Left ventricle myocardium superior (tissue), 1 donor: Measurements from ENCODE around the gene RINT1. TPM values are rescaled to one million over a fixed set of nuclear protein-coding genes. Genes with fewer than 3 reads are reported as not detected.
A peak's percentile ranks its signal among the peaks of the same experiment; 100 is the strongest.
"Not testable (repeated sequence)": the region's sequence is repeated elsewhere in the genome, so short reads cannot be mapped to it uniquely, and the experiment has no call there.

Experiments used
- ATAC-seq: fragments of 200-7000 bp; cut with Tn5 transposase; one replicate; pipeline ENCODE4 v1.9.1; 2020; ENCODE audit warnings: mild to moderate bottlenecking, moderate library complexity
- DNase-seq: peaks from one replicate; pipeline ENCODE4 v3.0.0-alpha.2; 2020
- intact Hi-C: fragments of 100-400 bp; cut with micrococcal nuclease; formaldehyde crosslinking; loops from one replicate; pipeline ENCODE4 v1.11.0; 2022
- total RNA-seq: library from RNA; stranded (reverse); fragmentation: NEBNext Ultra II Directional; extraction: Animal tissue kit (Norgen Biotek cat#: 25700); gene quantifications from one replicate; pipeline ENCODE4 v1.2.1, GENCODE V29; 2021
- donor health status: DM: no; HTN: yes; CAD: no; lungs with severe emphysema.

Gene RINT1
- total RNA-seq, 1 donor from 2014 or later: 14.5 TPM

DNA sequence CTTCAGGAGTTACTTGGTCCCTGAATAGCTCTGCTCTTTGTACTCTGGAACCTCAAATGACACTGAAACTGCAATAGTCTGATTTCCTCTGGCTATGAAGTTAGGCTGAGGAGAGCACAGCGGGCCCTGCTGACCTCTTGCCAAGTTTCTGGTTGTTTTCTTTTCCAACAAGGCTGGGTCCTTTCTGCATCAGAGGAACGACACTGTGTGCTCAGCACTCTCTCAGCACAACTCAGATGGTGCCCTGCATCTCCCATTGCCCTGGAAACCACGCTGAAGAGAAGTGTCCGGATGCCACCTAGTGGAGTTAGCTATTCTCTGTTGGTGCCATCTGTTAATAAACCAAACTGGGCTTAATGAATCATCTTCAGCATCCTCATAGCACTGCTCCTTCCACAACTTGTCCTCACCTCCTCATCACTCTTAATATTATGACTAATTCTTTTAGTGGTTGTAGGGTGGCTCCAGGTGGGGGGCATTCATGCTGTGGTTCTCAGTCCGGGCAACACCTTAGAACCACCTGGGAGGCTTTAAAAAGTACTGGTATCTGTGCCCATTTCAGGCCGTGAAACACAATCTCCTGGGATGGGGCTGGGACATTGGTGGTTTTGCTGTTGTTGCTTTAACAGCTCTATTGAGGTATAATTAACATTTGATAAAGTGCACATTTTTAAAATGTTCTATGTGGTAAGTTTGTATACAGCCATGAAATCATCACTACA is 57.5 kb downstream of the RINT1 start:
- DNase-seq (no peak), ATAC-seq (peak; percentile 79)
- intact Hi-C loops: no loop called here

DNA sequence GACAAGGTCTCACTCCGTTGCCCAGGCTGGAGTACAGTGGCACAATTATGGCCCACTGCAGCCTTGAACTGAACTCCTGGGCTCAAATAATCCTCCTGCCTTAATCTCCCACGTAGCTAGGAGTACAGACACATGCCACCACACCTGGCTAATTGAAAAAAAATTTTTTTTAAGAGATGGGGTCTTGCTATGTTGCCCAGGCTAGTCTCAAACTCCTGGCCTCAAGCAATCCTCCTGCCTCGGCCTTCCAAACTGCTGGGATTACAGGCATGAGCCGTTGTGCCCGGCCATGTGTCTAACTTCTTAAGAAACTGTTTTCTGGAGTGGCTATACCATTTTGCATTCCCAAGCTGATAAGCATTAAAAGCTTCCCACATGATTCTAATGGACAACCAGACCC is 58.8 kb downstream of the RINT1 start:
- DNase-seq (no peak), ATAC-seq (no peak)
- intact Hi-C loops: no loop called here

DNA sequence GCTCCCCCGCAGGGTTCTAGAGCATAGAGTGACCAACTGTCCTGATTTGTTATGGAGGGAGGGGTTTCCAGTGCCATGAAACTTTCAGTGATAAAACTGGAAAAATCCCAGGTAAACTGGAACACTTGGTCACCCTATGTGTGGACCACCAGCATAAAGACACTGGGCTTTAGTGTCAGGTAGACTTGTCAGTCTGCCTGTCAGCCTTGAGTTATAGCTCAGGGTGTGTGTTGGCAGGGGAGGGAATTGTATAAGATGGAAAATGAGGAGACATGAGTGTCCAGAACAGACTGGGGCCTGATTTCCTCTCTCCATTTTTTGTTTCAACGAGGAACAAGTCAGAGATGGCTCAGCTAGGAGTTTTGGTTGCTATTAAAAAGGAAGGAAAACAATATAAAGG is 59.5 kb downstream of the RINT1 start:
- DNase-seq (no peak), ATAC-seq (no peak)
- intact Hi-C loops: no loop called here

DNA sequence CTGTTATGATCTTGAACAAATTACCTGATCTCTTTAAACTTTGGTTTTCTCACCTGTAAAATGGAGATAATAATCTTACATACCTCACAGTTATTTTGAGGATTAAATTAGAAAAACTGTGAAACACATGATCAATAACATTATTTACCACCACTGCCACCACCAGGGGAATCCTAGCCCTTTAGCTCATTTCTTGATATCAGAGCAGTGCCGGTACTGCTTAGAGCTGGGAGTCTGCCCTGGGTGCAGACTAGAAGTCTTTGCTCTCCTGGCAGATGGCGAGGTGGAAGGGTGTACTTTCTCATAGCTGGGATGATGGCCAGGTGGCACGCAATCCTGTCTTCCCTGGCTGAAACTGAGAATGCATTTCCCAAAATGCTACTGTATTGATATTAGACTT is 62.0 kb downstream of the RINT1 start:
- intact Hi-C loops: no loop called here
- DNase-seq (no peak), ATAC-seq (peak; percentile 71)

DNA sequence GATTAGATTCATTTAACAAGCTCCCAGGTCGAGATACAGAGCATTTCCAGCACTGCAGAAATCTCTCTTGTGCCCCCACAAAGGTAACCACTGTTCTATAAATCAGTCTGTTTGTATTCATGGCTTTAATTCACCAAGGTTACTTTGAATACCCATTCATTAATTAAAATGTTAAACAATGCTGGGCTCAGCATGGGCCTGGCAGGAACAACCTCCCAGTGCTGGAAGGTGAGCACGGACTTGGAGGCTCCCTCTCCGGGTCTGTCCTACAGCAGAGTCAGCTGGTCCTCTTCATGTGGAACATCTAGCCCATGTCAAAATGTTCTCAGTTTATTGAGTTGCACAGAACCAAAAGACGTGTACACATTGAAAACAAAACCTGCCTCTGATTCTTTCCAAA is 64.9 kb downstream of the RINT1 start:
- ATAC-seq (no peak), DNase-seq (no peak)
- intact Hi-C loops: no loop called here

DNA sequence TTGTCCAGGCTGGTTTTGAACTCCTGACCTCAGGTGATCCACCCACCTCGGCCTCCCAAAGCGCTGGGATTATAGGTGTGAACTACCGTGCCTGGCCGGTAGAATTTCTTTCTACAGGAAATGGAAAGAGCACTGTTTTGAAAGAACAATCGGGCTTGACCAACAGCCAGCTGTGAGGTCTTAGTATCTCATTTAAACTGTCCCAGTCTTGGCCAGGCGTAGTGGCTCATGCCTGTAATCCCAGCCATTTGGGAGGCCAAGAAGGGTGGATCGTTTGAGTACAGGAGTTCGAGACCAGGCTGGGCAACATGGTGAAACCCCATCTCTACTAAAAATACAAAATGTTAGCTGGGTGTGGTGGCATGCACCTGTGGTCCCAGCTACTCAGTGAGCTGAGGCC is 67.1 kb downstream of the RINT1 start:
- ATAC-seq, DNase-seq, intact Hi-C loops: not testable (repeated sequence)

DNA sequence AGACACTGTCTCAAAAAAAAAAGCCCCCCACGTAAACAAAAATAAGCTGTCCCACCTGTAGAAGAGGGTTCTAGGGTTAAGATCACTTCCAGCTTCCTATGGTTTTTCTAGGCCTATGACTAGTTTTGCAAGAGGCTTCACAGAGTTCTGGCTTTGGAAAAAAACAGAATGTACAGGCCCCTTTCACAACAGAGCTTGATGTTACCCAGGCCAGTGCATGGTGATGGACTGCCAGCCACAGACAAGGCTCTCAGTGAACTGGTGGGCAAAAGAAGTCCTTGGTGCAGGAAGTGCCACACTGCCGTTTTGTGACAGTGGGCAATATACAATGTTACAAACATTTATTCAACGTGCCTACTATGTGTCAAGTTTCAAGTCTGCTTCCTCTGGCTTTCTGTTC is 67.5 kb downstream of the RINT1 start:
- DNase-seq (no peak), ATAC-seq (no peak)
- intact Hi-C loops: no loop called here

DNA sequence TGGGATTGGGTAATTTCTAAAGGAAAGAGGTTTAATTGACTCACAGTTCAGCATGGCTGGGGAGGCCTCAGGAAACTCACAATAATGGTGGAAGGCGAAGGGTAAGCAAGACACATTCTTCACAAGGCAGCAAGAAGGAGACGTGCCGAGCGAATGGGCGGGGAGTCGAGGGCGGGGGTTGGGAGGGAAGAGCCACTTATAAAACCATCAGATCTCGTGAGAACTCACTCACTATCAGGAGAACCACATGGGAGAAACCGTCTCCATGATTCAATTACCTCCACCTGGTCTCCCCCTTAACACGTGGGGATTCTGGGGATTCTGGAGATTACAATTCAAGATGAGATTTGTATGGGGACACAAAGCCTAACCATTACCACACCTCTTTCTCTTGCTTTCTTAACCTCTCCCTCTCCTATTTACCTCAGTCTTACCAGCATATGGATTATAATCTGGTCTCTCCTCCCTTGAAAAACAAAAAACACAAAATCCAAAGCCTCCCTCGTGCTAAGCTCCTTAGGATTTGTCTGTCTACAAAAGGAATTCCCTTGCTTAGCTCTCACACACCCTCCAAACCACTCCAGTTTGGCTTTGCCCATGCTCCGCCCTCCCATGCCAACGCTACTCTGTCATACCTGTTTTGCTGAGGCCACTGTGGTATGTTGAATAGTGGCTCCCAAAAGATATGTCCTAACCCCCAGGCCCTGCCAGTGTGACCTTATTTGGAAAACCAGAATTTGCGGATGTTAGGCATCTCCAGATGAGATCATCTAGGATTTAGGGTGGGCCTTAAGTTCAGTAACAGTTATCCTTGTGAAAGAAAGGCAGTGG is 68.9 kb downstream of the RINT1 start:
- DNase-seq (no peak), ATAC-seq (no peak)
- intact Hi-C loops: no loop called here

DNA sequence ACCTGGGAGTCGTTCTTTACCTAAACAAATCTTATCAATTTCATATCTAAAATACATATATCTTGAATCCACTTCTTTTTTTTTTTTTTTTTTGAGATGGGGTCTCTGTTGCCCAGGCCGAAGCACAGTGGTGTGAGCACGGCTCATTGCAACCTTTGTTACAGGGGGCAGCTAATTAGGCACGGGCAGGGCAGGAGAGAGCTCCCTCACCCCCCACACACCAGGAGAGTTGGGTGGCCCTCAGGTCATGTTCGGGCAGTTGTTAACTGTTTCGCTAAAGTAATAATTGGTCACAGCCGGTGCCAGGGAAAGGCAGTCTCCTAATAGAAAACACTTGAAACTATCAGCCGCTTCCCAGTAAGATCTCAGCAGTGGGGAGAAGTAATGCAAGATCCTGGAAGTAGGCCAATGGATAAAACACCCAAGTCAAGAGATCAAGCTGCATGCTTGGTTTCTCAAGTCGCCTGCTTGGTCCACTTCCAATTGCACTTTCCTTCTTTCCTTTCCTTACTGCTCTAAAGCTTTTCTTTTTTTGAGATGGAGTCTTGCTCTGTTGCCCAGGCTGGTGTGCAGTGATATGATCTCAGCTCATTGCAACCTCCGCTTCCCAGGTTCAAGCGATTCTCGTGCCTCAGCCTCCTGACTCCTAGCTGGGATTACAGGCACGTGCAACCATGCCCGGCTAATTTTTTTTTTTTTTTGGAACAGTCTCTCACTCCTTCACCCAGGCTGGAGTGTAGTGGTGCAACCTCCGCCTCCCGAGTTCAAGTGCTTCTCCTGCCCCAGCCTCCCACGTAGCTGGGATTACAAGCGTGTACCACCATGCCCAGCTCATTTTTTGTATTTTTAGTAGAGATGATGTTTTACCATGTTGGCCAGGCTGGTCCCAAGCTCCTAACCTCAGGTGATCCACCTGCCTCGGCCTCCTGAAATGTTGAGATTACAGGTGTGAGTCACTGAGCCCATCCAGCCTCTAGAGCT is 70.6 kb downstream of the RINT1 start:
- intact Hi-C loops: no loop called here
- ATAC-seq (no peak), DNase-seq (no peak)

DNA sequence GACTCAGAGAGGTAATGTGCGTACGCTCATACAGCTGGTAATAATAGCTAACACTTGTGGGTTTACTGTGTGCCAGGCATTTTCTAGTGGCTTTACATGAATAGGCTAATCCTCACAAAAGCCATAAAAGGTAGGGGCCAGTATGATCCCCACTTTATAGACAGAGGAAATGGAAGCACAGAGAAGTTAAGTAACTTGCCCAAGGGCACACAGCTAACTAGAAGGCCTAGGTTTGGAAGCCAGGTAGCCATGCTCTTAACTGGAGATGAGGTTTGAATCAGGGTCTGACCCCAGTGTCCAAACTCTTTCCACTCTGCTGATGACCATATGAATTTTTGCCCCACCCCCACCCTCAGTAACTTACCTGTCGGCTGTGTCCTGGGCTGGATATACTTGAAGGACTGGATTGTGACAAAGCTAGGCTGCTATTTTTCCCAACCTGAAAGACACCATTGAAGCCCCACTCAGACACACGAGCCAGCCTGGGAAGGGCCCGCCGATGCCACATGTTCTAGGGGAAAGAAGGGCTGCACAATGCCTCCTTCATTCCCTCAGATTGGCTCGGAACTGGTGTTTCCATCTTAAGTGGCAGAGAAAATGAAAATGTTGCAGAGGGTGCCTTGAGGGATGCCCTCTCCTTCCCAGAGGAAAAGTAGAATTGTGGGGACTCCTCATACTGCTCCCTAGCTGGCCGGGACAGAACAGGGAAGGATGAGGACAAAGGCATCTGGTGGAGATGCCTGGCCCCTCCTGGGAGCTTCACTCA is 78.3 kb downstream of the RINT1 start:
- ATAC-seq: no peak
- DNase-seq: no peak
- intact Hi-C loops: no loop called here

DNA sequence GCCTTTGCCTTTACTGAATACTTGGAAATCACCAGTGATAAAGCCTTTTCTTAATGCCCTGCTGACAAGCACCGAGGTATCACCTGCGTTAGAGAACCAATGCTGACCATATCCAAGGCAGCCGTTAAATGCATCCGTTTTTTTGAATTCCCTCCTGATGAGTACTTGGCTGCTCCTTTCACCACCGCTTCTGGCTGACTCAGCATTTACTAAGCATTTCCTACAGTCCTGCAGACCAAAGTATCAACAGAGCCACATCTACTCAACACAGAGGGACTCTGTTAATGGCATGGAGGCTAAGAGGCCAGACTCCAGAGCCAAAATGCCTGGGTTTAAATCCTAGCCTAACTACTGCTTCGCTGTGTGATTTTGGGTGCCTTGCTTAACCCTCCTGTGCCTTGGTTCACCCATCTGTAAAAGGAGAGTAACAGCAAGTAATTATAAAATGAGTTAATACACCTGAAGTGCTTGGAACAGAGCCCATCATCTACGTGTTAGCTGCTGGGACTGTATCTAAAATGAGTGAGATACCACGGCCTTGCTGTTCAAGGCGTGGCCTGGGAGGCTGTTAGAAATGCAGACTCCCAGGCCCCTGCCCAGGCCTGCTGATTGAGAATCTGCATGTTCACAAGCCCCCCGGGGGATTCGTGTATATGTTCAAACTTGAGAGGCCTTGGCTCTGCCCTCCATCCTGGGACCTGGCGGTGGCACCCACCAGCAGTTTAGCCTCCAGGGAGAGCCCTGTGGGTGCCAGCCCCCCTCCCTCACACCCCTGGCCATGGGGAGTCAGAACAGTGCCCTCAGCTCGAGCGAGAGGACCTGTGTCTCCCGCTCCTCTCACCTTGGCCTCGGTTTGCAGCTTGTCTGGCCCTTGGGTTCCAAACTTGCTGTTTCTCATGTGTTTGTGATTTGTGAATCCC is 80.1 kb downstream of the RINT1 start:
- ATAC-seq (no peak), DNase-seq (no peak)
- intact Hi-C loops: no loop called here

DNA sequence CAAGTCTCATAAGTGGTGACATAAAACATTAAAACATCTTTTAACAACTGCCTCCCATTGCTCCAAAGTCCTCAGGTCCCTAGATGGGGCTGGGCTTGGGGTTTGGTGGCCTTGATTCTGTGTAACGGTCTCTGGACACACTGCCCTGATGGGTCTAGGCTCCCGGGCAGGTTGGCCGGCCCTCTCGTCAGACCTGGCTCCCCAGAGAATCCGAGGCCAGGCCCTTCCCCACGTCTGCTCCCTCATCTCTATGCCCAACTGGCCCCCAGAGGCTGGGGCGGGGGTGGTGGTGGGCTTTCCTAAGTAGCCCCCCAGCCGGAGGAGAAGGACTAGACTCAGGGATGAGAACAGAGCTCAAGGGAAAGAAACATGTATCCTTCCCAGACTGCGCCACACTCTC is 80.8 kb downstream of the RINT1 start:
- intact Hi-C loops: no loop called here
- ATAC-seq: no peak
- DNase-seq: no peak

DNA sequence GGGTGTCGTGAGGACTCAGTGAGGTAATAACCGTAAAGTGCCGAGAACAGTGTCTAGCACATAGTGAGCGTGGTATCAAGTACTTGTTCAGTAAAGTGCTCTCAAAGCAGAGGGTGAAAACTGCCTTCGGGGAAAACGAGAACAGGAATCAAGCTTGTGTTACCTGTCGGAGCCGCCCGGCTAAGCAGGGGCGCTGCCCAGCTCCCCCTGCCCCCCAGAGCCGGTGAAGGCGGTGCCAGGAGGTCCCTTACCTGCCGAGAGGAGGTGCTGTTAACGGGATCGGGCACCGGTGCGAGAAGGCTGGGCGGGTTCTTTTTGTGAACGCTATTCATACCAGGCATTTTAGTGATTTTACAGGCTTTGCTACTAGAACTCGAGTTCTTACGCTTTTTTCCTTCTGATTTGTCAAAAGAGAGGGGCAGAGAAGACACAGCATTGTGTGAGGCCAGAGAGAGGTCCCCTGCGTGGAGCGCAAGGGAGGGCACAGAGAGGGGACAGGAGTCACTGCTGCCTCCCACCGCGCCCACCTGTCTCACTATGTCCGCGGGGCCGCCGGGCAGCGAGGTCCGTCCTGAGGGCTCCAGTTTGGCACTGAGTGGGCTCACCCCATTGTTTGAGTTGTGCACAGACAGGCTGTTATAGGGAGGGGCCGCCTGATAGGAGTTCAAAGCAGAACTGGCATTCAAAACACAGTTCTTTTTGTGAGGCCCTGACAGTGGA is 81.8 kb downstream of the RINT1 start:
- DNase-seq: no peak
- intact Hi-C loops: no loop called here
- ATAC-seq: no peak

DNA sequence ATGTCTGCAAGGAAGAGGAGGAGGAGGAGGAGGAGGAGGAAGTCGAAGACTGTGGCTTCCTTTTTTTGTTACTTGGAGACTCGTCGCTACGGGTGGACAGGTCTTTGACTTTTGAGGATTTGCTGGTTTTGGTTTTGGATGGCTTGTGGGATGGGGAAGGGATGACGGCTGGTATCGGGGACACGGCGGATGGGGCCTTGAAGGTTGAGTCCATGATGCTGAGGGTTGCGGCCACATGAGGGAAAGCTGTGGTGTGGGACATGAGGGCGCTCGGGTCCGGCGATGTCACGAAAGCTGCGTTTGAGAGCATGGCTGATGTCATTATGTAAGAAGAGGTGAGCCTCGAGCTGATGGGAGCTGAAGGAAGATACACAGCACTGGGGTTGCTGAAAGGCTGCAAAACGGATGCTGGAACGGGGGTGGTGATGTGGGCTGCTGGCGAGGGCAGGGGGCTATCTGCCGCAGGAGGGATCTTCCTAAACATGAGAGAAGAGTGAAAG is 82.4 kb downstream of the RINT1 start:
- intact Hi-C loops: no loop called here
- ATAC-seq: no peak
- DNase-seq: no peak
